GM12865 (cell line): ENCODE measurements around the gene KIRREL3.

ENCODE experiments used
- DNase-seq: peaks from one replicate; pipeline ENCODE4 v3.0.0; 2010; ENCODE audit warnings: low read depth
- H3K4me3 ChIP-seq: 2 replicates; pipeline ENCODE4 v1.5.1; 2011; ENCODE audit warnings: mild to moderate bottlenecking, low read depth, low read length, control low read depth
- CTCF ChIP-seq: IDR thresholded peaks from 2 replicates; pipeline ENCODE4 v1.5.1; 2011; ENCODE audit warnings: low read length, control low read depth, low read depth, inconsistent platforms; ENCODE audit not compliant: insufficient read depth; ENCODE audit errors: missing control alignments

Gene KIRREL3

GRCh38 chr11:126548581-126549550, 451.7 kb downstream of the KIRREL3 start:
- no peak for TF ChIP-seq CTCF
- DNase-seq, result no peak
- no peak overlapping the region for H3K4me3 ChIP-seq

GRCh38 chr11:126547691-126548090, 452.9 kb downstream of the KIRREL3 start:
- TF ChIP-seq CTCF, result no peak
- no peak overlapping the region for H3K4me3 ChIP-seq
- no peak for DNase-seq

- TF ChIP-seq CTCF, result no peak
- no peak overlapping the region for H3K4me3 ChIP-seq
- no peak for DNase-seq
Observed at GRCh38 chr11:126547161-126547560, 453.4 kb downstream of the KIRREL3 start.

- no peak for DNase-seq
- no peak for TF ChIP-seq CTCF
- no peak overlapping the region for H3K4me3 ChIP-seq
Observed at GRCh38 chr11:126546694-126547093, 453.9 kb downstream of the KIRREL3 start.

- no peak for TF ChIP-seq CTCF
- H3K4me3 ChIP-seq, result no peak overlapping the region
- no peak for DNase-seq
Observed at GRCh38 chr11:126546191-126546590, 454.4 kb downstream of the KIRREL3 start.

- TF ChIP-seq CTCF, result no peak
- no peak for DNase-seq
- no peak overlapping the region for H3K4me3 ChIP-seq
Observed at GRCh38 chr11:126545057-126545555, 455.5 kb downstream of the KIRREL3 start.
